GM19455 (cell line): ENCODE results near the gene RXRB.

Experiments used
- ATAC-seq: cut with Tn5 transposase; IDR thresholded peaks from one replicate; pipeline ENCODE4 v1.9.1; 2021; ENCODE audit not compliant: unreplicated experiment

Gene RXRB

GRCh38 chr6:33177552-33178446 is 22.7 kb downstream of the RXRB start:
- ATAC-seq = no peak

- no peak for ATAC-seq
Observed at GRCh38 chr6:33176906-33177305, 23.6 kb downstream of the RXRB start.

GRCh38 chr6:33175436-33176069 is 24.9 kb downstream of the RXRB start:
- ATAC-seq = no peak

GRCh38 chr6:33174784-33175183 is 25.7 kb downstream of the RXRB start:
- no peak for ATAC-seq

GRCh38 chr6:33173535-33174180 is 26.8 kb downstream of the RXRB start:
- ATAC-seq = no peak

- no peak for ATAC-seq
Observed at GRCh38 chr6:33172688-33173534, 27.6 kb downstream of the RXRB start.

GRCh38 chr6:33171880-33172687 is 28.4 kb downstream of the RXRB start:
- no peak for ATAC-seq

GRCh38 chr6:33171016-33171879 is 29.2 kb downstream of the RXRB start:
- no peak for ATAC-seq

- ATAC-seq = no peak
Observed at GRCh38 chr6:33170176-33171015, 30.1 kb downstream of the RXRB start.

- ATAC-seq = no peak
Observed at GRCh38 chr6:33169291-33170175, 30.9 kb downstream of the RXRB start.

GRCh38 chr6:33168639-33169038 is 31.8 kb downstream of the RXRB start:
- ATAC-seq = no peak

GRCh38 chr6:33168284-33168601 is 32.2 kb downstream of the RXRB start:
- no peak for ATAC-seq

- no peak for ATAC-seq
Observed at GRCh38 chr6:33167374-33168283, 32.8 kb downstream of the RXRB start.

- ATAC-seq = no peak
Observed at GRCh38 chr6:33166811-33167210, 33.7 kb downstream of the RXRB start.

- ATAC-seq = no peak
Observed at GRCh38 chr6:33166363-33166762, 34.1 kb downstream of the RXRB start.

- ATAC-seq = no peak
Observed at GRCh38 chr6:33165581-33166258, 34.7 kb downstream of the RXRB start.
